ENCODE measurements around the gene WBP1L.

DNA sequence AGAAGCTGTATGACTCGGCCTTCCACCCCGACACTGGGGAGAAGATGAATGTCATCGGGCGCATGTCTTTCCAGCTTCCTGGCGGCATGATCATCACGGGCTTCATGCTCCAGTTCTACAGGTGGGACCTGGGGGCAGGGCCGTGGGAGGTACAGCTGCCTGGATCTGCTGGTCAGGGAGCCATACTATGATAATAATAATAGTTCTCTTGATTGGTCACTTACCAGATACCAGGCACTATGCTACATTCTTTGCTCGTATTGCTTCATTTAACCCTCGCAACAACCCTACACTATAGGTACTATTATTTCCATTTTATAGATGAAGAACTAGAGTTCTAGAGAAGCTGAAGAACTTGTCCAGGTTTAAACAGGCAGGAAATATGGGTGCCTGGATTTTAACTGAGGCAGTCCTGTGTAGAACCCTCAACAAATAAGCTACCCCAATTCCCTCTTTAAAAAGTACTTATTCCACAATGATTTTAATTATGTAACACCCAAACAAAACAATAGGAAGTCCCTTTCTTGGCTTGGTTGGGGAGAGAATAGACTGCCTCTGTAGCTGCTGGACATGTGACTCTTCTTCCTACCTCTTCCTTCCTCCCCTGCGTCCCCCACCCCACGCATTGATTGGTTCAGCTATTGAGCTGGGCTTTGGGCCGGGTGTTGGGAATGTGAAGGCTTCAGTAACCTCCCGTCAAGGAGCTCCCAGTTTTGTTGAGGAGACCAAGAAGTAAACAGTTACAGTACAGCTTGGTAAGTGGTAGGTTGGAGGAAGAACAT, 16.5 kb upstream of the WBP1L start:
- TF ChIP-seq, protein P1, sequence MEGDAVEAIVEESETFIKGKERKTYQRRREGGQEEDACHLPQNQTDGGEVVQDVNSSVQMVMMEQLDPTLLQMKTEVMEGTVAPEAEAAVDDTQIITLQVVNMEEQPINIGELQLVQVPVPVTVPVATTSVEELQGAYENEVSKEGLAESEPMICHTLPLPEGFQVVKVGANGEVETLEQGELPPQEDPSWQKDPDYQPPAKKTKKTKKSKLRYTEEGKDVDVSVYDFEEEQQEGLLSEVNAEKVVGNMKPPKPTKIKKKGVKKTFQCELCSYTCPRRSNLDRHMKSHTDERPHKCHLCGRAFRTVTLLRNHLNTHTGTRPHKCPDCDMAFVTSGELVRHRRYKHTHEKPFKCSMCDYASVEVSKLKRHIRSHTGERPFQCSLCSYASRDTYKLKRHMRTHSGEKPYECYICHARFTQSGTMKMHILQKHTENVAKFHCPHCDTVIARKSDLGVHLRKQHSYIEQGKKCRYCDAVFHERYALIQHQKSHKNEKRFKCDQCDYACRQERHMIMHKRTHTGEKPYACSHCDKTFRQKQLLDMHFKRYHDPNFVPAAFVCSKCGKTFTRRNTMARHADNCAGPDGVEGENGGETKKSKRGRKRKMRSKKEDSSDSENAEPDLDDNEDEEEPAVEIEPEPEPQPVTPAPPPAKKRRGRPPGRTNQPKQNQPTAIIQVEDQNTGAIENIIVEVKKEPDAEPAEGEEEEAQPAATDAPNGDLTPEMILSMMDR (IDR thresholded peaks at IDR 0.05; ENCODE audit: low read depth, low read length, missing input control): no peak
- no peak for TF ChIP-seq JUND (IDR thresholded peaks at IDR 0.05)

Measured in liver (tissue), 3 donors.